ENCODE results near the gene GPATCH11. TPM values are rescaled to one million over a fixed set of nuclear protein-coding genes. Genes with fewer than 3 reads are reported as not detected.

Gene GPATCH11
- polyA plus RNA-seq, 3 donors = 3.1 to 5.7 (median 3.8) TPM

DNA sequence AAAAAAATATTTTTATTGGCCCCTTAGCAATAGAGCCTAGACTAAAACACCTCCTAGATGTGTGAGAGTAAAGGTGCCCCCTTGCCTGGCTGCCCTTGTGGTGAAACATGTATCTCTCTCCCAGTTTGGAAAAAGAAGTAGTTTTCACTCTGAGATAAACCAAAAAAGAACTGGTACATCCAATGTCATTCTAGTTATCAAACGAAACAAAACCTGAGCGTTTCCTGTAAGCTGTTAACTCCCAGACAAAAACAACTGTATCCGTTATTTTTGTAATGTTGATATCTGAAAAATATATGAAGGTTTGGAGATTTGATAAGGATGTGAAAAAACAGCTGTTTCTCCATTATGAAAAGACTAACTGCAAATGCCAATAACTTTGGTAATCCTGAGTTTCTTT lies 24.5 kb upstream of the GPATCH11 start:
- no peaks in the 10 kb centered on the region for H4K20me1 ChIP-seq (ENCODE audit: insufficient read depth, low read length)
- no peak overlapping the region for H3K4me2 ChIP-seq (replicated peaks; ENCODE audit: extremely low read depth, low read length, poor library complexity, severe bottlenecking)
- no peak overlapping the region for H2AFZ ChIP-seq (ENCODE audit: insufficient read depth, low read depth, low read length, poor library complexity, severe bottlenecking)
- intact Hi-C loops (cut with micrococcal nuclease) = no loop called here
- TF ChIP-seq, protein P1, sequence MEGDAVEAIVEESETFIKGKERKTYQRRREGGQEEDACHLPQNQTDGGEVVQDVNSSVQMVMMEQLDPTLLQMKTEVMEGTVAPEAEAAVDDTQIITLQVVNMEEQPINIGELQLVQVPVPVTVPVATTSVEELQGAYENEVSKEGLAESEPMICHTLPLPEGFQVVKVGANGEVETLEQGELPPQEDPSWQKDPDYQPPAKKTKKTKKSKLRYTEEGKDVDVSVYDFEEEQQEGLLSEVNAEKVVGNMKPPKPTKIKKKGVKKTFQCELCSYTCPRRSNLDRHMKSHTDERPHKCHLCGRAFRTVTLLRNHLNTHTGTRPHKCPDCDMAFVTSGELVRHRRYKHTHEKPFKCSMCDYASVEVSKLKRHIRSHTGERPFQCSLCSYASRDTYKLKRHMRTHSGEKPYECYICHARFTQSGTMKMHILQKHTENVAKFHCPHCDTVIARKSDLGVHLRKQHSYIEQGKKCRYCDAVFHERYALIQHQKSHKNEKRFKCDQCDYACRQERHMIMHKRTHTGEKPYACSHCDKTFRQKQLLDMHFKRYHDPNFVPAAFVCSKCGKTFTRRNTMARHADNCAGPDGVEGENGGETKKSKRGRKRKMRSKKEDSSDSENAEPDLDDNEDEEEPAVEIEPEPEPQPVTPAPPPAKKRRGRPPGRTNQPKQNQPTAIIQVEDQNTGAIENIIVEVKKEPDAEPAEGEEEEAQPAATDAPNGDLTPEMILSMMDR (IDR thresholded peaks at IDR 0.05) = no peak
- H3K4me3 ChIP-seq (replicated peaks in 1 of 3; ENCODE audit: low read depth in 2 of 3, low read length in 3 of 3) = no peak overlapping the region
- H3K27ac ChIP-seq (ENCODE audit: low read depth in 1 of 2, low read length in 2 of 2) = no peak overlapping the region
- no peak overlapping the region for H3K4me3 Mint-ChIP-seq
- no peak overlapping the region for H3K27ac Mint-ChIP-seq
- no CpG with 5 or more reads among the region's 3 CpGs for WGBS (ENCODE audit: insufficient coverage)
- no peaks in the 10 kb centered on the region for H3K79me2 ChIP-seq (ENCODE audit: insufficient read depth, low read length)
- no peak for DNase-seq
- H3K27me3 ChIP-seq (ENCODE audit: control insufficient read depth in 2 of 2, insufficient read depth in 2 of 2, low read length in 2 of 2) = no peaks in the 10 kb centered on the region
- no peaks in the 10 kb centered on the region for H3K9me3 Mint-ChIP-seq
- peaks cover 70 to 87% of the 10 kb centered on the region in 2 donors for H3K36me3 Mint-ChIP-seq
- H3K4me1 Mint-ChIP-seq = peaks cover 2% of the 10 kb centered on the region
- H3K4me1 ChIP-seq (ENCODE audit: control insufficient read depth in 1 of 2, insufficient read depth in 2 of 2, low read length in 2 of 2) = no peaks in the 10 kb centered on the region
- H3K27me3 Mint-ChIP-seq (ENCODE audit: low read depth in 3 of 3) = no peaks in the 10 kb centered on the region
- H3K9ac ChIP-seq (ENCODE audit: insufficient read depth, low read length, poor library complexity, severe bottlenecking) = no peak overlapping the region
- H3K9me3 ChIP-seq (replicated peaks in 1 of 2; ENCODE audit: control insufficient read depth in 1 of 2, insufficient read depth in 1 of 2, low read length in 2 of 2) = no peaks in the 10 kb centered on the region
- peaks cover 97 to 99% of the 10 kb centered on the region in 2 donors for H3K36me3 ChIP-seq (replicated peaks in 1 of 2; ENCODE audit: control insufficient read depth in 1 of 2, insufficient read depth in 2 of 2, low read length in 2 of 2)

DNA sequence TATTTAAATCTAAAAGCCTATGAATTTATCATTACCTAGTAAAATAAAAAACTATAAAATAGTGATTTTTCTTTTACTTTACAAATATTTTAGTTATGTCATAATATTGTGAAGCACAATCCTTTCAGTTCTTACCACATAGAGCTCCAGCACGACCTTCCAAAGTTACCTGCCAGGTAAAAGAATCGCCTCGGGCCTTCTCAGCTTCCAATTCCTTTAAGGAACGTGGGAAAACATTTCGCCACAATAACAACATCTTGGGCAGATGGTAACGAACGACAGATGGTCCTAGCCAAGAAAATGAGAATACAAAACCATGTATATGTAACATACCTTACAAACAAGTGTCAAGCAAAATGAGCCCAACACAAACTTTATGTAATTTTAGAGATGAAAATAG lies 23.9 kb upstream of the GPATCH11 start:
- Histone ChIP-seq H3K4me3 (replicated peaks in 1 of 3; ENCODE audit: low read depth in 2 of 3, low read length in 3 of 3) (no peak overlapping the region), H4K20me1 (ENCODE audit: insufficient read depth, low read length) (no peaks in the 10 kb centered on the region), H3K9me3 (replicated peaks in 1 of 2; ENCODE audit: control insufficient read depth in 1 of 2, insufficient read depth in 1 of 2, low read length in 2 of 2) (no peaks in the 10 kb centered on the region), H3K9ac (ENCODE audit: insufficient read depth, low read length, poor library complexity, severe bottlenecking) (no peak overlapping the region), H3K27me3 (ENCODE audit: control insufficient read depth in 2 of 2, insufficient read depth in 2 of 2, low read length in 2 of 2) (no peaks in the 10 kb centered on the region), H2AFZ (ENCODE audit: insufficient read depth, low read depth, low read length, poor library complexity, severe bottlenecking) (no peak overlapping the region), H3K4me1 (ENCODE audit: control insufficient read depth in 1 of 2, insufficient read depth in 2 of 2, low read length in 2 of 2) (no peaks in the 10 kb centered on the region), H3K4me2 (replicated peaks; ENCODE audit: extremely low read depth, low read length, poor library complexity, severe bottlenecking) (no peak overlapping the region), H3K36me3 (replicated peaks in 1 of 2; ENCODE audit: control insufficient read depth in 1 of 2, insufficient read depth in 2 of 2, low read length in 2 of 2) (peaks cover 97 to 99% of the 10 kb centered on the region in 2 donors), H3K79me2 (ENCODE audit: insufficient read depth, low read length) (no peaks in the 10 kb centered on the region), H3K27ac (ENCODE audit: low read depth in 1 of 2, low read length in 2 of 2) (no peak overlapping the region)
- DNase-seq = no peak
- TF ChIP-seq, protein P1 (IDR thresholded peaks at IDR 0.05) = no peak
- no peaks in the 10 kb centered on the region for H3K27me3 Mint-ChIP-seq (ENCODE audit: low read depth in 3 of 3)
- no peak overlapping the region for H3K27ac Mint-ChIP-seq
- H3K4me3 Mint-ChIP-seq = no peak overlapping the region
- no peaks in the 10 kb centered on the region for H3K9me3 Mint-ChIP-seq
- intact Hi-C loops (cut with micrococcal nuclease) = no loop called here
- H3K36me3 Mint-ChIP-seq = peaks cover 70 to 88% of the 10 kb centered on the region in 2 donors
- no CpG with 5 or more reads among the region's 7 CpGs for WGBS (ENCODE audit: insufficient coverage)
- peaks cover 2% of the 10 kb centered on the region for H3K4me1 Mint-ChIP-seq
